SU-DHL-6 (cell line): ENCODE results near the gene NEB.
"Not testable (repeated sequence)": the region's sequence is repeated elsewhere in the genome, so short reads cannot be mapped to it uniquely, and the experiment has no call there.

Experiments
- CTCF ChIP-seq: fragments of 200-600 bp; sonication (generic); IDR thresholded peaks from one replicate; pipeline ENCODE4 v1.5.1; 2017; ENCODE audit warnings: antibody characterized with exemption, mild to moderate bottlenecking, low read length, moderate library complexity; ENCODE audit not compliant: insufficient read depth, poor library complexity, severe bottlenecking
- EZH2phosphoT487 ChIP-seq: fragments of 200-600 bp; sonication (generic), shearing (Covaris generic); conservative IDR thresholded peaks from 2 replicates; pipeline ENCODE4 v1.6.1; 2018; ENCODE audit warnings: mild to moderate bottlenecking, antibody characterized with exemption, low read length, moderate library complexity, mixed read lengths

- not testable (repeated sequence) for TF ChIP-seq CTCF, EZH2phosphoT487
Measured at GRCh38 chr2:151641895-151642294, 92.4 kb downstream of the NEB start.
